ENCODE measurements around the gene TMEM217.

Gene TMEM217

GRCh38 chr6:37282371-37282770, 24.4 kb upstream of the TMEM217 start:
- Histone ChIP-seq H3K4me1 (ENCODE audit: insufficient read depth, low read length, severe bottlenecking) (peaks cover 18% of the 10 kb centered on the region), H3K9me2 (ENCODE audit: low read depth, low read length) (no peaks in the 10 kb centered on the region), H3K4me2 (ENCODE audit: low read length) (no peak overlapping the region), H3K9ac (ENCODE audit: low read length) (no peak overlapping the region), H3K79me2 (ENCODE audit: insufficient read depth, low read length) (no peaks in the 10 kb centered on the region), H3K4me3 (ENCODE audit: low read depth, low read length, poor library complexity, severe bottlenecking) (no peak overlapping the region), H3K27ac (ENCODE audit: low read depth, low read length, poor library complexity, severe bottlenecking) (no peak overlapping the region), H3K27me3 (ENCODE audit: insufficient read depth, low read length) (no peaks in the 10 kb centered on the region), H3K36me3 (ENCODE audit: insufficient read depth, low read length) (peaks cover 57% of the 10 kb centered on the region), H3K9me3 (ENCODE audit: low read length) (no peaks in the 10 kb centered on the region), H2AFZ (ENCODE audit: low read length) (no peak overlapping the region), H4K20me1 (ENCODE audit: insufficient read depth, low read length) (no peaks in the 10 kb centered on the region), H3F3A (ENCODE audit: insufficient read depth, low read length) (no peaks in the 10 kb centered on the region)
- TF ChIP-seq, protein P1, sequence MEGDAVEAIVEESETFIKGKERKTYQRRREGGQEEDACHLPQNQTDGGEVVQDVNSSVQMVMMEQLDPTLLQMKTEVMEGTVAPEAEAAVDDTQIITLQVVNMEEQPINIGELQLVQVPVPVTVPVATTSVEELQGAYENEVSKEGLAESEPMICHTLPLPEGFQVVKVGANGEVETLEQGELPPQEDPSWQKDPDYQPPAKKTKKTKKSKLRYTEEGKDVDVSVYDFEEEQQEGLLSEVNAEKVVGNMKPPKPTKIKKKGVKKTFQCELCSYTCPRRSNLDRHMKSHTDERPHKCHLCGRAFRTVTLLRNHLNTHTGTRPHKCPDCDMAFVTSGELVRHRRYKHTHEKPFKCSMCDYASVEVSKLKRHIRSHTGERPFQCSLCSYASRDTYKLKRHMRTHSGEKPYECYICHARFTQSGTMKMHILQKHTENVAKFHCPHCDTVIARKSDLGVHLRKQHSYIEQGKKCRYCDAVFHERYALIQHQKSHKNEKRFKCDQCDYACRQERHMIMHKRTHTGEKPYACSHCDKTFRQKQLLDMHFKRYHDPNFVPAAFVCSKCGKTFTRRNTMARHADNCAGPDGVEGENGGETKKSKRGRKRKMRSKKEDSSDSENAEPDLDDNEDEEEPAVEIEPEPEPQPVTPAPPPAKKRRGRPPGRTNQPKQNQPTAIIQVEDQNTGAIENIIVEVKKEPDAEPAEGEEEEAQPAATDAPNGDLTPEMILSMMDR (IDR thresholded peaks at IDR 0.05; ENCODE audit: low read length), result no peak
- TF ChIP-seq EZH2 (IDR thresholded peaks at IDR 0.05; ENCODE audit: borderline replicate concordance, low read length), result no peak

DNA sequence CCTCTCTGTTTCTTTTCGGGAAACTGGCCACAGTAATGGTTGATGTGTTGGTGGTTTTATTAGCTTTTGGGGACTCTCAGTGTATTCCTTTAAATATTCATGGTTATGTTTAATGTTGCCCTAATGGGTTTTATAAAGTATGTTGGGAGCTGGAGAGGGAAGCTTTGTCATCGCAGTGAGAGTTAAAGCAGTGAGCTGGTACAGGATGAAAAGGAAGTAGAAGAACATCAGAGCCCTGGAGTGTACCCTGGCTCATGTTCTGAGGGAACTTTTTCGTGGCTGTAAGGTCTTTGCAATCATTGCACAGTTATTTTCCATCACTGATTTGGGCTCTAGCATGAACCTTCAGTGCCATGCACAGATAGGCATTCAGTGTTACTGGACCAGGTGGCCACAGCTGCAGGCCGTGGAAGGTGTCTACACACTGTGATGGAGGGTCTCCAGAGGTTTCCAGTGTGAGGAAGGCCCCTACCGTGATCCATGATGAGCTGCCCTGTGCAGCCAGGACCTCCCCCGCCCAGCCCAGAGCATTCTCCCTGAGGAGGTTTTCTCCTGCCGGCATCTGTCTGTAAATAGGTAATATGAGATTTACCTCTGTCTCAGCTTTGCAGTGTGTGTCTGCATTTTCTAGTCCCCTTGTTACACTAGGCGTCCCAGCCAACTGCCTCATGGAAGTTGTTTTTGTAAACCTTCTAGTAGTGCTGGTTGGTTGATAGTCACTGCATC, 22.4 kb upstream of the TMEM217 start:
- Histone ChIP-seq H3K4me3 (ENCODE audit: low read depth, low read length, poor library complexity, severe bottlenecking) (no peak overlapping the region), H3K36me3 (ENCODE audit: insufficient read depth, low read length) (peaks cover 43% of the 10 kb centered on the region; the same call in 1 of the 2 replicates), H3K9me2 (ENCODE audit: low read depth, low read length) (no peaks in the 10 kb centered on the region), H3K27ac (ENCODE audit: low read depth, low read length, poor library complexity, severe bottlenecking) (peak overlapping the region; percentile 4), H3K27me3 (ENCODE audit: insufficient read depth, low read length) (no peaks in the 10 kb centered on the region), H3K4me1 (ENCODE audit: insufficient read depth, low read length, severe bottlenecking) (peaks cover 30% of the 10 kb centered on the region), H3F3A (ENCODE audit: insufficient read depth, low read length) (no peaks in the 10 kb centered on the region), H3K9ac (ENCODE audit: low read length) (no peak overlapping the region), H2AFZ (ENCODE audit: low read length) (no peak overlapping the region), H3K4me2 (ENCODE audit: low read length) (no peak overlapping the region), H3K9me3 (ENCODE audit: low read length) (no peaks in the 10 kb centered on the region), H4K20me1 (ENCODE audit: insufficient read depth, low read length) (no peaks in the 10 kb centered on the region), H3K79me2 (ENCODE audit: insufficient read depth, low read length) (no peaks in the 10 kb centered on the region)
- TF ChIP-seq, protein P1 (IDR thresholded peaks at IDR 0.05; ENCODE audit: low read length), result no peak
- TF ChIP-seq EZH2 (IDR thresholded peaks at IDR 0.05; ENCODE audit: borderline replicate concordance, low read length), result no peak

DNA sequence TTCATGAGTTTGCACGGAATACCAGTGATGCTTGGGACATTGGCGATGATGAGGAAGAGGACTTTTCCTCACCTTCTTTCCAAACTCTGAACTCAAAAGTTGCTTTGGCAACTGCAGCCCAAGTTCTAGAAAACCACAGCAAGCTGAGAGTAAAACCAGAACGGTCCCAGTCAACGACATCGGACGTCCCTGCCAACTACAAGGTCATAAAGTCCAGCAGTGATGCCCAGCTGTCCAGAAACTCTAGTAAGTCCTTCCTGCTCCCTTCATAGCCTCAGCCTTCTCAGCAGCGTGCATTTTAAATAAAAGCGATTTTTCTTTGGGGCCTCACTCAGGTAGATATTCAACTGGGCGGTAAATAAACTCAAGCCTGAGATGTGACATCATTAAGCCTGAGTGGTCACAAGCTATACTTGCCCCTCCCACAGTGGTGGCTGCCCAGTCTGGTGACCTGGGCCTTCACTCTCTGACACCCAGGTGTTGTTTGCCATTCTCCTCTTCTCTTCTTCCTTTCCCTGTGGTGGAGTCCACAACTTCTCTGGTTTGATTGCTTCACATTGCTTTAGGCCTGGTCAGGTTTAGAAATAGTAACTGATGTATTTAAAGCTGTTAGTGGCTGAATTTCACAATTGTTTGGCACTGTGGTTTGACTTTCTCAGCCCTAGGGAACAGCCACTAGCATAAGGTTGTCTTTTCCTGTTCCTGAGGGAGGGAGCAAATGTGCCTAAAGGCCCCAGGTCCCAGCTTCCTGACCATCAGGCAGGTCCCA, 21.6 kb upstream of the TMEM217 start:
- Histone ChIP-seq H3K9me3 (ENCODE audit: low read length) (no peaks in the 10 kb centered on the region), H2AFZ (ENCODE audit: low read length) (no peak overlapping the region), H3K79me2 (ENCODE audit: insufficient read depth, low read length) (no peaks in the 10 kb centered on the region), H3K27ac (ENCODE audit: low read depth, low read length, poor library complexity, severe bottlenecking) (peak overlapping the region; percentile 4), H3K36me3 (ENCODE audit: insufficient read depth, low read length) (peaks cover 37% of the 10 kb centered on the region; the same call in 1 of the 2 replicates), H3K4me3 (ENCODE audit: low read depth, low read length, poor library complexity, severe bottlenecking) (no peak overlapping the region), H4K20me1 (ENCODE audit: insufficient read depth, low read length) (no peaks in the 10 kb centered on the region), H3K27me3 (ENCODE audit: insufficient read depth, low read length) (no peaks in the 10 kb centered on the region), H3F3A (ENCODE audit: insufficient read depth, low read length) (no peaks in the 10 kb centered on the region), H3K9me2 (ENCODE audit: low read depth, low read length) (no peaks in the 10 kb centered on the region), H3K4me2 (ENCODE audit: low read length) (no peak overlapping the region), H3K9ac (ENCODE audit: low read length) (no peak overlapping the region), H3K4me1 (ENCODE audit: insufficient read depth, low read length, severe bottlenecking) (peaks cover 30% of the 10 kb centered on the region)
- TF ChIP-seq, protein P1 (IDR thresholded peaks at IDR 0.05; ENCODE audit: low read length), result no peak
- TF ChIP-seq EZH2 (IDR thresholded peaks at IDR 0.05; ENCODE audit: borderline replicate concordance, low read length), result no peak

Data from OCI-LY1 (cell line).